Measurements from ENCODE around the gene SLC13A3.

DNA sequence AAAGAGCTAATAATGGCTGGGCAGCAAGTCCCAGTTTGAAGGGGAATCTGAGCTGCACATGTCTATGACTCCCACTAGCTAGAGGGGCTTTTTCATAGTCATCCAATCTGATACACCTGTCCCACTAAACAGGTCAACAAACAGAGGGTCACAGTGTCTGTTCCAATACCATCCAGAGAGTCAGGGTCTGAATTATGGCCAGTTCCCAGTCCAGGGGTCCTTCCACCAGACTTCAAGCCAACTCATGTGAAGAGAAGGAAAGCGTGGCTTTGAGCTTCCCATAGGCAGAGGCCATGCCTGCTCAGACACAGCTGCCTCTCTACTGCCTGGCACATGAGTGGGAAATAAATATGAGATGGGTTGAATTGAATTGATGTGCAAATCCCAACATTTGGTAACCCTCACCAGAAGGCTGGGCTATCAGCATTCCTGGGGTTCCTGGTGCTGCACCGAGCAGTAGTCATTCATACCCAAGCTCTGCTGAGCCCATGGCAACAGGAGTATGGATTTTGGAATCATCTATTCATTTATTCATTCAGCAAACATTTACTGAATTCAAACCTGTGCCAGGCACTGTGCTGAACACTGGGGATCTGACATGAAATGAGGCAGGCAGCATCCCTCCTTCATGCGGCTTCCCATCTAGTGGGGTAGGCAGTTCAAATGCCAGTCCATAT lies 20.7 kb upstream of the SLC13A3 start:
- TF ChIP-seq, protein P1, sequence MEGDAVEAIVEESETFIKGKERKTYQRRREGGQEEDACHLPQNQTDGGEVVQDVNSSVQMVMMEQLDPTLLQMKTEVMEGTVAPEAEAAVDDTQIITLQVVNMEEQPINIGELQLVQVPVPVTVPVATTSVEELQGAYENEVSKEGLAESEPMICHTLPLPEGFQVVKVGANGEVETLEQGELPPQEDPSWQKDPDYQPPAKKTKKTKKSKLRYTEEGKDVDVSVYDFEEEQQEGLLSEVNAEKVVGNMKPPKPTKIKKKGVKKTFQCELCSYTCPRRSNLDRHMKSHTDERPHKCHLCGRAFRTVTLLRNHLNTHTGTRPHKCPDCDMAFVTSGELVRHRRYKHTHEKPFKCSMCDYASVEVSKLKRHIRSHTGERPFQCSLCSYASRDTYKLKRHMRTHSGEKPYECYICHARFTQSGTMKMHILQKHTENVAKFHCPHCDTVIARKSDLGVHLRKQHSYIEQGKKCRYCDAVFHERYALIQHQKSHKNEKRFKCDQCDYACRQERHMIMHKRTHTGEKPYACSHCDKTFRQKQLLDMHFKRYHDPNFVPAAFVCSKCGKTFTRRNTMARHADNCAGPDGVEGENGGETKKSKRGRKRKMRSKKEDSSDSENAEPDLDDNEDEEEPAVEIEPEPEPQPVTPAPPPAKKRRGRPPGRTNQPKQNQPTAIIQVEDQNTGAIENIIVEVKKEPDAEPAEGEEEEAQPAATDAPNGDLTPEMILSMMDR (IDR thresholded peaks at IDR 0.05): no peak
- TF ChIP-seq EZH2 (IDR thresholded peaks at IDR 0.05): no peak

Measured in neural progenitor cell (in vitro differentiated cells).